Measurements from ENCODE around the gene HSD11B1L.

The HSD11B1L gene

GRCh38 chr19:5705552-5705951 is 24.7 kb downstream of the HSD11B1L start:
- H3K14ac ChIP-seq (ENCODE audit: low read length) = no peak overlapping the region
- no peak overlapping the region for H3K4ac ChIP-seq (ENCODE audit: low read depth, low read length)
- no peaks in the 10 kb centered on the region for H3K27me3 ChIP-seq (ENCODE audit: insufficient read depth, low read length)
- H2BK120ac ChIP-seq (ENCODE audit: insufficient read depth, low read length, poor library complexity) = no peak overlapping the region
- no peak overlapping the region for H3K27ac ChIP-seq (ENCODE audit: low read depth, low read length)
- no peak overlapping the region for H3K23ac ChIP-seq (ENCODE audit: low read length)
- H3K9me3 ChIP-seq (ENCODE audit: insufficient read depth, low read depth, low read length) = peaks cover 9% of the 10 kb centered on the region
- H2AFZ ChIP-seq (ENCODE audit: insufficient read depth, low read length, poor library complexity) = no peak overlapping the region
- peaks cover 71 to 75% of the 10 kb centered on the region in 2 experiments for H3K36me3 ChIP-seq (ENCODE audit: control insufficient read depth in 1 of 2, insufficient read depth in 2 of 2, low read length in 2 of 2)
- H2BK5ac ChIP-seq (ENCODE audit: low read depth, low read length, poor library complexity) = no peak overlapping the region
- no peak overlapping the region for H4K91ac ChIP-seq (ENCODE audit: low read depth, low read length)
- H3K4me3 ChIP-seq (ENCODE audit: low read depth, low read length) = no peak overlapping the region
- DNase-seq = no peak
- no peaks in the 10 kb centered on the region for H3K79me2 ChIP-seq (ENCODE audit: control insufficient read depth, insufficient read depth, low read length, poor library complexity)
- no peak overlapping the region for H3K4me2 ChIP-seq (ENCODE audit: low read length)
- no peak overlapping the region for H3K9ac ChIP-seq (ENCODE audit: low read length)
- no peak overlapping the region for H2AK5ac ChIP-seq (ENCODE audit: low read length)
- H2BK12ac ChIP-seq (ENCODE audit: low read length) = no peak overlapping the region
- no peaks in the 10 kb centered on the region for H3K79me1 ChIP-seq (ENCODE audit: low read length)
- H4K8ac ChIP-seq (ENCODE audit: low read depth, low read length) = no peak overlapping the region
- no peak overlapping the region for H3K18ac ChIP-seq (ENCODE audit: low read length)
- peak overlapping the region; percentile 18 for H4K12ac ChIP-seq (ENCODE audit: low read depth, low read length)
- H3K4me1 ChIP-seq (ENCODE audit: control insufficient read depth in 1 of 2, insufficient read depth in 2 of 2, low read length in 2 of 2) = no peaks in the 10 kb centered on the region
- no CpG with 5 or more reads among the region's 16 CpGs for WGBS (ENCODE audit: extremely low coverage, insufficient coverage, insufficient read length)

DNA sequence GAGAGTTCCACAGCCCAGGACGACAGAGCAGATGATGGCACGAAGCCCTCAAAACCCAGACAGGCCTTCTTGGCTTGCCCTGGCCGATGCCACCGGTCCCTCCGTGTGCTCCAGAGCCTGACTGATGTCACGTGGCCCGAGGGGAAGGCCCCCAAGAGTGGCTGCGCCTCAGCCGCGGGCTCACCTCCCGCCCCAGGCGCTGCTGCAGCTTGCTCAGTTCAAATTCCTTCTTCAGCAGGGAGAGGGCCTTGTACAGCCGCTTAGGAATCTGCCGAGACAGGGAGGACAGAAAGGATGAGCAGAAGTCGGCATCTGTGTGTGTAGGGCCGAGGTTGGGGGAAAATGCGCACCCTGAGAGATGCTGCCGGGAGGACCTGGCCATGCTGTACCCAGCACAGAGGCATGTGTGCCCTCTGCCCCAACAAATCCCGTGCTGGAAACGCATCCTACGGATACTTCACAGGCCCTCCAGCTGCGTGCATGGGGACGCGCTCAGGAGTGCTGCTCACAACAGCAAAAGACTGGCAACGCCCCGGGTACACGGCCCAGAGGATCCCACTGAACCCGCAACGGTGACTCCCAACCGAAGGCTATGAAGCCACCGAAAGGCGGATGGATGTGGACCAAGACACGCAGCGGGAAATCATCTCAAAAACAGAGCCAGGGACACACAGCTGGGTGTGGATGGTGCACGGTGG is 26.2 kb downstream of the HSD11B1L start:
- no peak overlapping the region for H3K4ac ChIP-seq (ENCODE audit: low read depth, low read length)
- no peak overlapping the region for H2AFZ ChIP-seq (ENCODE audit: insufficient read depth, low read length, poor library complexity)
- H2BK12ac ChIP-seq (ENCODE audit: low read length) = no peak overlapping the region
- H3K4me2 ChIP-seq (ENCODE audit: low read length) = no peak overlapping the region
- no peak overlapping the region for H4K8ac ChIP-seq (ENCODE audit: low read depth, low read length)
- H3K27ac ChIP-seq (ENCODE audit: low read depth, low read length) = no peak overlapping the region
- no peaks in the 10 kb centered on the region for H3K79me1 ChIP-seq (ENCODE audit: low read length)
- H3K14ac ChIP-seq (ENCODE audit: low read length) = no peak overlapping the region
- H3K27me3 ChIP-seq (ENCODE audit: insufficient read depth, low read length) = no peaks in the 10 kb centered on the region
- H2BK120ac ChIP-seq (ENCODE audit: insufficient read depth, low read length, poor library complexity) = no peak overlapping the region
- no peak overlapping the region for H3K23ac ChIP-seq (ENCODE audit: low read length)
- no peaks in the 10 kb centered on the region for H3K4me1 ChIP-seq (ENCODE audit: control insufficient read depth in 1 of 2, insufficient read depth in 2 of 2, low read length in 2 of 2)
- peaks cover 2% of the 10 kb centered on the region for H3K9me3 ChIP-seq (ENCODE audit: insufficient read depth, low read depth, low read length)
- H4K91ac ChIP-seq (ENCODE audit: low read depth, low read length) = no peak overlapping the region
- no peaks in the 10 kb centered on the region for H3K79me2 ChIP-seq (ENCODE audit: control insufficient read depth, insufficient read depth, low read length, poor library complexity)
- no peak overlapping the region for H3K4me3 ChIP-seq (ENCODE audit: low read depth, low read length)
- no peak overlapping the region for H2AK5ac ChIP-seq (ENCODE audit: low read length)
- H3K18ac ChIP-seq (ENCODE audit: low read length) = no peak overlapping the region
- peaks cover 77 to 79% of the 10 kb centered on the region in 2 experiments for H3K36me3 ChIP-seq (ENCODE audit: control insufficient read depth in 1 of 2, insufficient read depth in 2 of 2, low read length in 2 of 2)
- no peak overlapping the region for H4K12ac ChIP-seq (ENCODE audit: low read depth, low read length)
- WGBS (ENCODE audit: extremely low coverage, insufficient coverage, insufficient read length) = no CpG with 5 or more reads among the region's 35 CpGs
- no peak overlapping the region for H3K9ac ChIP-seq (ENCODE audit: low read length)
- H2BK5ac ChIP-seq (ENCODE audit: low read depth, low read length, poor library complexity) = no peak overlapping the region
- no peak for DNase-seq

DNA sequence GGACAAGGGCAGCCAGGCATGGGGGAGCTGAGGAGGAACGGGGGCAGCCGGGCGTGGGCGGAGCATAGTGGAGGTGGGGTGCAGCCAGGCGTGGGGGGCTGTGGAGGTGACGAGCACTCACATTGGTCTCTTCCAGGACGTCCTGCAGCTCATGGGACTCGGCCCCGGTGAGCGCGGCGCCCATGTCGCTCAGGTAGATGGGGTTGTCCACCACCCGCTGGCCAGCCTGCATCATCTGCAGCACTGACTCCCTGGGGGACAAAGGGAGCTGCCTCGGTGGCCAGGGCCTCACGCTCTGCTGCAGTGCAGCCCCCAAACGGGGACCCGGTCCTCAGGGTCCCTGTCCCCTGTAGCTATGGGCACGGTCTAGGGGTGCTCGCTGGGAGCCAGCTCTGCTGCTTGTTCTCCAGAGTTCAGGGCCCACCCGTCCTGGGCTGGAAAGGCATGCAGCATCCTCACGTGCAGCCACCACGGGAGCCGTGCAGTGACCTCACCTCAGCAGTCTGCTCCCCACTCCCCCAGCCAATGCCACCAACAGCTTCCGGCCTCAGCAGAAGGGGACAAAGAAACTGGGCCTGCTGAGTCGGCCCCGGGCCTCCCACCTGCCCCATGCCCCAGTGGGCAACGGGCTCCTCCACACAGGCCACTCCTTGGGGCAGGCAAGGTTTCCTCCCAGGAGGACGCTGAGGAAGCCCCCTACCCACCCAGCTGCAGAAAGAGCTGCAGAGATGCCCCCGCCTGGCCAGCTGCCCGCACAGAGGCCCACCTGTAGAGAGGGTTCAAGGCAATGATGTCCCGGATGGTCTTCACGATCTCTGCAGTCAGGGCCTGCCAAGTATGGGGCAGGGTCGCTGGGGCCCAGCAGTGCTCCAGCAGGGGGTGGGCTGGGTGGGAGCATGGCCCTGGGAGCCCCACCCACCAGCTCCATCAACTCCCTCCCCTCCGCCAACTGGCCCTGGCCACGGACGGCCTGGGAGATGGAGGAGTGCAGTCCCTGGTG is 27.0 kb downstream of the HSD11B1L start:
- no CpG with 5 or more reads among the region's 37 CpGs for WGBS (ENCODE audit: extremely low coverage, insufficient coverage, insufficient read length)
- Histone ChIP-seq H4K91ac (ENCODE audit: low read depth, low read length) (no peak overlapping the region), H2BK12ac (ENCODE audit: low read length) (no peak overlapping the region), H3K9me3 (ENCODE audit: insufficient read depth, low read depth, low read length) (peaks cover 2% of the 10 kb centered on the region), H4K8ac (ENCODE audit: low read depth, low read length) (no peak overlapping the region), H3K4me3 (ENCODE audit: low read depth, low read length) (no peak overlapping the region), H2AFZ (ENCODE audit: insufficient read depth, low read length, poor library complexity) (no peak overlapping the region), H3K4me1 (ENCODE audit: control insufficient read depth in 1 of 2, insufficient read depth in 2 of 2, low read length in 2 of 2) (no peaks in the 10 kb centered on the region), H3K18ac (ENCODE audit: low read length) (no peak overlapping the region), H4K12ac (ENCODE audit: low read depth, low read length) (no peak overlapping the region), H3K27me3 (ENCODE audit: insufficient read depth, low read length) (no peaks in the 10 kb centered on the region), H3K79me2 (ENCODE audit: control insufficient read depth, insufficient read depth, low read length, poor library complexity) (no peaks in the 10 kb centered on the region), H3K9ac (ENCODE audit: low read length) (no peak overlapping the region), H2BK120ac (ENCODE audit: insufficient read depth, low read length, poor library complexity) (no peak overlapping the region), H3K36me3 (ENCODE audit: control insufficient read depth in 1 of 2, insufficient read depth in 2 of 2, low read length in 2 of 2) (peaks cover 85 to 87% of the 10 kb centered on the region in 2 experiments), H3K4ac (ENCODE audit: low read depth, low read length) (no peak overlapping the region), H3K4me2 (ENCODE audit: low read length) (no peak overlapping the region), H3K79me1 (ENCODE audit: low read length) (no peaks in the 10 kb centered on the region), H3K14ac (ENCODE audit: low read length) (no peak overlapping the region), H2AK5ac (ENCODE audit: low read length) (no peak overlapping the region), H2BK5ac (ENCODE audit: low read depth, low read length, poor library complexity) (no peak overlapping the region), H3K23ac (ENCODE audit: low read length) (no peak overlapping the region), H3K27ac (ENCODE audit: low read depth, low read length) (no peak overlapping the region)
- no peak for DNase-seq

DNA sequence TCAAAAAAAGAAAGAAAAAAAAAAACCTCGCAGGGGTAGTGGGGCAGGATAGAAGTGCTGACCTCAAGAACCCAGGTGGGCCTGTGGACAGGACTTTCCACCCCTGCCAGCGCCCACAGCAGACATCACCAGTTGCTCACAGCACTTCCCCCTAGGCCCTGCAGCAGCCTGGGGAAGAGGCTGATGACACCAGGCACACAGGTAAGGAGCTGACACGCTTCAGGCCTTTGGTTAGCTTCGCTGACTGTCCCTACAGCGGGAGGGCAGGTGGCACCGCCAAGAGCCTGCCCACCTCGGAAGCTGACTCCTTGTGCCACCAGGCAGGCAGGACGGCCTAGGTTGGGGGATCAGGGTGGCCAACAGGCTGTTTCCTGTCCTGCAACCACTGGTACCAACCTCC is 30.2 kb downstream of the HSD11B1L start:
- no peak overlapping the region for H3K4me2 ChIP-seq (ENCODE audit: low read length)
- no peak overlapping the region for H2BK5ac ChIP-seq (ENCODE audit: low read depth, low read length, poor library complexity)
- peak overlapping the region; percentile 60 for H4K12ac ChIP-seq (ENCODE audit: low read depth, low read length)
- no CpG with 5 or more reads among the region's 8 CpGs for WGBS (ENCODE audit: extremely low coverage, insufficient coverage, insufficient read length)
- H3K4ac ChIP-seq (ENCODE audit: low read depth, low read length) = no peak overlapping the region
- H2BK120ac ChIP-seq (ENCODE audit: insufficient read depth, low read length, poor library complexity) = no peak overlapping the region
- no peak overlapping the region for H3K14ac ChIP-seq (ENCODE audit: low read length)
- H3K18ac ChIP-seq (ENCODE audit: low read length) = peak overlapping the region; percentile 42
- H3K9ac ChIP-seq (ENCODE audit: low read length) = no peak overlapping the region
- H3K27ac ChIP-seq (ENCODE audit: low read depth, low read length) = no peak overlapping the region
- H4K91ac ChIP-seq (ENCODE audit: low read depth, low read length) = no peak overlapping the region
- H3K79me1 ChIP-seq (ENCODE audit: low read length) = no peaks in the 10 kb centered on the region
- DNase-seq = no peak
- H3K79me2 ChIP-seq (ENCODE audit: control insufficient read depth, insufficient read depth, low read length, poor library complexity) = no peaks in the 10 kb centered on the region
- no peaks in the 10 kb centered on the region for H3K4me1 ChIP-seq (ENCODE audit: control insufficient read depth in 1 of 2, insufficient read depth in 2 of 2, low read length in 2 of 2)
- H2BK12ac ChIP-seq (ENCODE audit: low read length) = no peak overlapping the region
- no peak overlapping the region for H3K23ac ChIP-seq (ENCODE audit: low read length)
- no peak overlapping the region for H4K8ac ChIP-seq (ENCODE audit: low read depth, low read length)
- H3K36me3 ChIP-seq (ENCODE audit: control insufficient read depth in 1 of 2, insufficient read depth in 2 of 2, low read length in 2 of 2) = peaks cover 67 to 69% of the 10 kb centered on the region in 2 experiments
- no peaks in the 10 kb centered on the region for H3K27me3 ChIP-seq (ENCODE audit: insufficient read depth, low read length)
- H2AK5ac ChIP-seq (ENCODE audit: low read length) = no peak overlapping the region
- no peaks in the 10 kb centered on the region for H3K9me3 ChIP-seq (ENCODE audit: insufficient read depth, low read depth, low read length)
- H2AFZ ChIP-seq (ENCODE audit: insufficient read depth, low read length, poor library complexity) = no peak overlapping the region
- no peak overlapping the region for H3K4me3 ChIP-seq (ENCODE audit: low read depth, low read length)
